Activated CD4-positive, alpha-beta T cell treated with anti-CD3 and anti-CD28 coated beads, Interleukin-2, amount 10 ng/mL, durations not matched to agents 24 days and 14 days (primary cell): ENCODE results near the gene CAMK1G. TPM values are rescaled to one million over a fixed set of nuclear protein-coding genes. Genes with fewer than 3 reads are reported as not detected.

Source experiments
- DNase-seq: peaks from one replicate; pipeline ENCODE4 v3.0.0; 2022
- H3K27ac Mint-ChIP-seq: one replicate; pipeline ENCODE4 v1.8.0; 2022; ENCODE audit warnings: mild to moderate bottlenecking, mixed read lengths
- H3K27me3 Mint-ChIP-seq: one replicate; pipeline ENCODE4 v1.8.0; 2022; ENCODE audit warnings: mixed read lengths
- H3K36me3 Mint-ChIP-seq: one replicate; pipeline ENCODE4 v1.8.0; 2022; ENCODE audit warnings: low read depth, mild to moderate bottlenecking, mixed read lengths
- H3K4me1 Mint-ChIP-seq: one replicate; pipeline ENCODE4 v1.8.0; 2021; ENCODE audit warnings: mixed read lengths
- H3K4me3 Mint-ChIP-seq: one replicate; pipeline ENCODE4 v1.8.0; 2022; ENCODE audit warnings: mild to moderate bottlenecking, moderate library complexity, mixed read lengths
- H3K9me3 Mint-ChIP-seq: one replicate; pipeline ENCODE4 v1.8.0; 2021; ENCODE audit warnings: mixed read lengths
- intact Hi-C: fragments of 100-400 bp; cut with micrococcal nuclease; formaldehyde crosslinking; loops from one replicate; pipeline ENCODE4 v1.15.1; 2023
- total RNA-seq: library from RNA; stranded (reverse); gene quantifications from 2 replicates; pipeline ENCODE4 v1.2.3, GENCODE V29; 2022

The CAMK1G gene
- total RNA-seq, 1 donor from 2014 or later: 0.54 TPM

GRCh38 chr1:209554761-209555611, 28.5 kb upstream of the CAMK1G start:
- no peak overlapping the region for H3K4me3 Mint-ChIP-seq
- no peaks in the 10 kb centered on the region for H3K36me3 Mint-ChIP-seq
- DNase-seq: no peak
- intact Hi-C loops: no loop called here
- no peaks in the 10 kb centered on the region for H3K4me1 Mint-ChIP-seq
- no peaks in the 10 kb centered on the region for H3K9me3 Mint-ChIP-seq
- H3K27me3 Mint-ChIP-seq: peaks cover 19% of the 10 kb centered on the region
- H3K27ac Mint-ChIP-seq: no peak overlapping the region

- intact Hi-C loops: no loop called here
- peaks cover 22% of the 10 kb centered on the region for H3K27me3 Mint-ChIP-seq
- no peak for DNase-seq
- no peaks in the 10 kb centered on the region for H3K9me3 Mint-ChIP-seq
- no peak overlapping the region for H3K27ac Mint-ChIP-seq
- no peaks in the 10 kb centered on the region for H3K4me1 Mint-ChIP-seq
- H3K4me3 Mint-ChIP-seq: no peak overlapping the region
- H3K36me3 Mint-ChIP-seq: no peaks in the 10 kb centered on the region
Observed at GRCh38 chr1:209556162-209556690, 27.3 kb upstream of the CAMK1G start.

- Mint-ChIP-seq H3K9me3 (no peaks in the 10 kb centered on the region), H3K36me3 (no peaks in the 10 kb centered on the region), H3K4me1 (no peaks in the 10 kb centered on the region), H3K27ac (no peak overlapping the region), H3K27me3 (peaks cover 23% of the 10 kb centered on the region), H3K4me3 (no peak overlapping the region)
- intact Hi-C loops: no loop called here
- no peak for DNase-seq
Observed at GRCh38 chr1:209557221-209557620, 26.3 kb upstream of the CAMK1G start.

- no peak overlapping the region for H3K4me3 Mint-ChIP-seq
- peaks cover 33% of the 10 kb centered on the region for H3K27me3 Mint-ChIP-seq
- intact Hi-C loops: loop anchor here (10.0 kb wide), 1 partner anchor 206 kb away; no protein-coding TSS in a partner anchor
- H3K27ac Mint-ChIP-seq: no peak overlapping the region
- no peaks in the 10 kb centered on the region for H3K36me3 Mint-ChIP-seq
- H3K9me3 Mint-ChIP-seq: no peaks in the 10 kb centered on the region
- no peaks in the 10 kb centered on the region for H3K4me1 Mint-ChIP-seq
- DNase-seq: no peak
Observed at GRCh38 chr1:209560529-209560928, 23.0 kb upstream of the CAMK1G start.

GRCh38 chr1:209560952-209561351, 22.6 kb upstream of the CAMK1G start:
- Mint-ChIP-seq H3K27me3 (peaks cover 34% of the 10 kb centered on the region), H3K4me1 (peaks cover under 1% of the 10 kb centered on the region), H3K4me3 (no peak overlapping the region), H3K9me3 (no peaks in the 10 kb centered on the region), H3K27ac (no peak overlapping the region), H3K36me3 (no peaks in the 10 kb centered on the region)
- intact Hi-C loops: loop anchor here (10.0 kb wide), 1 partner anchor 206 kb away; no protein-coding TSS in a partner anchor
- DNase-seq: no peak

GRCh38 chr1:209561532-209561931, 22.0 kb upstream of the CAMK1G start:
- Mint-ChIP-seq H3K27me3 (peaks cover 35% of the 10 kb centered on the region), H3K36me3 (no peaks in the 10 kb centered on the region), H3K9me3 (no peaks in the 10 kb centered on the region), H3K27ac (no peak overlapping the region), H3K4me3 (no peak overlapping the region), H3K4me1 (peaks cover 6% of the 10 kb centered on the region)
- no peak for DNase-seq
- intact Hi-C loops: loop anchor here (10.0 kb wide), 1 partner anchor 207 kb away; no protein-coding TSS in a partner anchor

GRCh38 chr1:209564849-209565248, 18.7 kb upstream of the CAMK1G start:
- H3K27me3 Mint-ChIP-seq: peaks cover 34% of the 10 kb centered on the region
- intact Hi-C loops: loop anchor here (5.0 to 10.0 kb wide), 2 partner anchors 210 to 262 kb away; partner anchors contain the start of gene UTP25
- peaks cover 19% of the 10 kb centered on the region for H3K4me1 Mint-ChIP-seq
- no peaks in the 10 kb centered on the region for H3K9me3 Mint-ChIP-seq
- no peak overlapping the region for H3K4me3 Mint-ChIP-seq
- H3K27ac Mint-ChIP-seq: no peak overlapping the region
- no peaks in the 10 kb centered on the region for H3K36me3 Mint-ChIP-seq
- DNase-seq: no peak

GRCh38 chr1:209565759-209566678, 17.5 kb upstream of the CAMK1G start:
- no peak overlapping the region for H3K4me3 Mint-ChIP-seq
- peak; percentile 93 for DNase-seq
- H3K9me3 Mint-ChIP-seq: no peaks in the 10 kb centered on the region
- H3K27ac Mint-ChIP-seq: no peak overlapping the region
- H3K36me3 Mint-ChIP-seq: no peaks in the 10 kb centered on the region
- peaks cover 39% of the 10 kb centered on the region for H3K27me3 Mint-ChIP-seq
- intact Hi-C loops: loop anchor here (1.0 to 10.0 kb wide), 4 partner anchors 211 to 363 kb away; partner anchors contain the start of gene UTP25
- peaks cover 23% of the 10 kb centered on the region for H3K4me1 Mint-ChIP-seq

GRCh38 chr1:209567698-209568175, 15.8 kb upstream of the CAMK1G start:
- no peaks in the 10 kb centered on the region for H3K36me3 Mint-ChIP-seq
- no peak overlapping the region for H3K4me3 Mint-ChIP-seq
- H3K4me1 Mint-ChIP-seq: peaks cover 23% of the 10 kb centered on the region
- H3K27me3 Mint-ChIP-seq: peaks cover 43% of the 10 kb centered on the region
- no peaks in the 10 kb centered on the region for H3K9me3 Mint-ChIP-seq
- intact Hi-C loops: loop anchor here (2.0 to 10.0 kb wide), 3 partner anchors 59 to 260 kb away; partner anchors contain the start of gene UTP25
- no peak overlapping the region for H3K27ac Mint-ChIP-seq
- no peak for DNase-seq

- H3K9me3 Mint-ChIP-seq: no peaks in the 10 kb centered on the region
- peak overlapping the region; percentile 32 for H3K4me3 Mint-ChIP-seq
- H3K4me1 Mint-ChIP-seq: peaks cover 23% of the 10 kb centered on the region
- peak overlapping the region; percentile 23 for H3K27ac Mint-ChIP-seq
- no peaks in the 10 kb centered on the region for H3K36me3 Mint-ChIP-seq
- peaks cover 43% of the 10 kb centered on the region for H3K27me3 Mint-ChIP-seq
- intact Hi-C loops: loop anchor here (1.0 to 10.0 kb wide), 6 partner anchors 57 to 425 kb away; partner anchors contain the start of gene UTP25
- peak; percentile 92 for DNase-seq
Observed at GRCh38 chr1:209569455-209570207, 13.9 kb upstream of the CAMK1G start.

GRCh38 chr1:209570743-209571142, 12.8 kb upstream of the CAMK1G start:
- H3K4me1 Mint-ChIP-seq: peaks cover 23% of the 10 kb centered on the region
- peaks cover 47% of the 10 kb centered on the region for H3K27me3 Mint-ChIP-seq
- no peak overlapping the region for H3K27ac Mint-ChIP-seq
- no peak for DNase-seq
- H3K9me3 Mint-ChIP-seq: no peaks in the 10 kb centered on the region
- no peak overlapping the region for H3K4me3 Mint-ChIP-seq
- H3K36me3 Mint-ChIP-seq: no peaks in the 10 kb centered on the region
- intact Hi-C loops: loop anchor here (10.0 kb wide), 1 partner anchor 424 kb away; no protein-coding TSS in a partner anchor

GRCh38 chr1:209576392-209577197, 6.9 kb upstream of the CAMK1G start:
- Mint-ChIP-seq H3K9me3 (no peaks in the 10 kb centered on the region), H3K4me3 (no peak overlapping the region), H3K27ac (no peak overlapping the region), H3K27me3 (peaks cover 35% of the 10 kb centered on the region), H3K4me1 (peaks cover 5% of the 10 kb centered on the region), H3K36me3 (no peaks in the 10 kb centered on the region)
- DNase-seq: peak; percentile 92
- intact Hi-C loops: loop anchor here (1.0 to 10.0 kb wide), 5 partner anchors 50 to 418 kb away; no protein-coding TSS in a partner anchor
